Stimulated activated naive CD4-positive, alpha-beta T cell (primary cell): ENCODE results near the gene PFKFB2.
"Not testable (repeated sequence)": the region's sequence is repeated elsewhere in the genome, so short reads cannot be mapped to it uniquely, and the experiment has no call there.

ENCODE experiments used
- DNase-seq, 6 experiments: peaks; one replicate each; lab custom pipeline; 2025; lab: John Stamatoyannopoulos, UW

PFKFB2 gene

GRCh38 chr1:207039380-207040180 is 13.5 kb upstream of the PFKFB2 start:
- DNase-seq, result no peak

GRCh38 chr1:207040181-207040533 is 12.9 kb upstream of the PFKFB2 start:
- DNase-seq, result no peak

DNA sequence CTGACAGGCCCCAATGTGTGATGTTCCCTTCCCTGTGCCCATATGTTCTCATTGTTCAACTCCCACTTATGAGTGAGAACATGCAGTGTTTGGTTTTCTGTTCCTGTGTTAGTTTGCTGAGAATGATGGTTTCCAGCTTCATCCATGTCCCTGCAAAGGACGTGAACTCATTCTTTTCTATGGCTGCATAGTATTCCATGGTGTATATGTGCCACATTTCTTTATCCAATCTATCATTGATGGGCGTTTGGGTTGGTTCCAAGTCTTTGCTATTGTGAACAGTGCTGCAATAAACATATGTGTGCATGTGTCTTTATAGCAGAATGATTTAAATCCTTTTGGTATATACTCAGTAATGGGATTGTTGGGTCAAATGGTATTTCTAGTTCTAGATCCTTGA is 11.7 kb upstream of the PFKFB2 start:
- not testable (repeated sequence) for DNase-seq

DNA sequence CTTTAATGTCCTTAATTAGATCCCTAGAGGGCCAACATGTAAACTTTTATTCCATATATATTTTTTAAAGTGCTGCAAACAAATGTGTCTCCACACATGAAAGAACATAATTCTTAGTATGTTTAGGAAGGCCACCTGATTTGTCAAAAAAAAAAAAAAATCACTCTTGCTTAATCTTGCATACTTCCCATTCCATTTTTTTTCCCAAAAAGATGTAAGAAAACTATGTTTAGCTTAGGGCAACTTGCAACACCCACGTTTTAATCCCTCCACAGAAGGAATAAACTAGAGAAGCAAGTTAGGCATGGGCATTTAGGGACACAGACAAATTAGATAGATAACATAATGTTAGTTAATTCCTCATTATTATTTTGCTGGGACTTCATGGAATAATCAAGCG is 7.6 kb upstream of the PFKFB2 start:
- no peak for DNase-seq

DNA sequence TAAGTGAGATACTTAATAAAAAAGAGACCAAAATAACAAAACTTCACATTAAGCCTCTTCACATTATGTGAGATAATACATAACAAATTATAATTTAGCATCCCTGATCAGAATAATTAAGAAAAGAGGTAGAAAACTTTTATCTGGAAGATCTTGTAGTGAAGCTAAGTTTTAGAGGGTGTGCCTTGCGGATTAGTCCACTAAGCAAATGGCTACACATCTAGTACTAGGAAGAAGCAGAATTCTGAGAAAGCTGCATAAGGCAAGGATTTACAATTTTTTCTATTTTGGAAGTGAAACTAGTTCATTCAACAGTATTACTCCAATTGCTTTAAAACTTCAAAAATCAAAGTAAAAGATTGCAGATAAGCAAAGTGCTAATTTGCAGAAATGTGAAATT is 5.6 kb upstream of the PFKFB2 start:
- DNase-seq, result no peak

- DNase-seq, result no peak
Observed at GRCh38 chr1:207048041-207048440, 5.0 kb upstream of the PFKFB2 start.

DNA sequence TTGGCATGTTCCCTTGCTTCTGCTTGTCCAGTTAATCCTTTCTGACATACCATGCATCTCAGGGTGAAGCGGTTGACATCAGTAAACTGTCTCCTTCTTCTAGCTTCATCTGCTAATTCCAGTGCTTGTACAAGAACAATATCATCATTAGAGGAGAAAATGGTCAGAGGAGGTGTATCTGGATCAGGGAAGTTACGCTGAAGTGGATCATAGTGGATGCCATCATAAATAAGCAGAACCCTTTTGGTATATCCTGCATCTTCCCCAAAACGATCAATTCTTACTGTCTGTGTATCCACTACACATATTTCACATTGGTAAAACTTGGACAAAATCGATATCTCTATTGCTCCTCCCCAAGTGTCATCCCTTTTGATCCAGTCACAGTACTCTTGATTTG is 4.0 kb upstream of the PFKFB2 start:
- DNase-seq, result no peak

GRCh38 chr1:207049514-207049913 is 3.6 kb upstream of the PFKFB2 start:
- DNase-seq, result no peak

DNA sequence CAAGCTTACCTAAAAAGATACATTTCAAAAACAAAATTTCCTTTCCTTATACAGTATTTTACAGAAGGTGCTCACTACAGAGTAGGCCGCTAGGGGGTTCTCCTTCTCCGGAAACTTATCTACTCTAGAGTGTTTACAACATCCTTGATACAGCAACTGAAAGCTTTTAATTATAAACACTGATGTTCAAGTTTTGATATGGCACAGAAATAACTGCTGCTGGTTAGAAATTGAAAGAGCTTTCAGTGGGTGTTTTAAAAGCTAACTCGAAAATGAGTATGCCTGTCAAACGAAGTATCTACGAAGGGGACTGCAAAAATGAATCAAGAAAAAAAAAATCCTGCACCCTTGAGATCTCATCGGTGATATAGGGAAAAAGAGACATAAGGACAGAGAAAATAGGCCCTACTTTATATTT is 3.1 kb upstream of the PFKFB2 start:
- DNase-seq, result peak in 5 of 6 experiments; percentile 19 to 67 (median 53)

GRCh38 chr1:207050480-207051190 is 2.4 kb upstream of the PFKFB2 start:
- DNase-seq, result peak; percentile 68 to 88 (median 84)

DNA sequence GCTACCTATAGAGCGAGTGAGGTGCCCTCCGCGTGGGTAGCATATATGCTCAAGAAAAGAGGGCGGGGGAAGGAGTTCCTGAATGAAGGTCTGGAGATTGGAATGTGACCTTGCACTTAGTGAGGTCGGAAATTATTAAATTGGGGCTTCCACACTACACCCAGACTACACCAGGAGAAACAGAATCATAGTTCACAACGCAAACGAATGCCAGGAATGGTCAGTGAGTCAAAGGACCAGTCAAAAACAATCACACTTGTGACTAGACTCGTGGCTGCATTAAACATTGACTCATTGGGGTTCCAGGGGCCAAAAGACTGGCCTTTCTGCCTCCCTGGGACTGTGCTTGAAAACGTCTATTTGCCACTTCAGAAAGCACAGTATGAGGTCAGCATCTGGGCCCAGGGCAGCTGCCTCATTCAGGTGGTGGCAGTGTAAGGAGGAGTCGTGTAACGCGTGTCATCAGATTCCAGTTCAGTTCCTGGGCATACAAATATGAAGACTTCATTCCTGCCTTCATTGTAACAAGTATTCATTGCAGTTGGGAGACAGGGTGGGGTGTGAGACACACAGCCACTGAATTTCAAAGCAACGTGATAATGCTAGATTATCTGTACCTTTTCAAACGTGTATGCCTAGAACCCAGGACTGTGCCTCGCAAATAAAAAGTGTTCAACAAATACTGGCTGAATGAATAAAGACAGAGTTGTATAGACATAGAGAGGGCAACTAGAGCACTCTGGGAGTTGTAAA is 1.7 kb upstream of the PFKFB2 start, which contains the start of gene YOD1:
YOD1 (minus strand) TSS at position 18 of the 753 bp plus-strand sequence. CDS start 178 bp downstream, outside the sequence.
- DNase-seq, result peak in 1 of 6 experiments; percentile 26

DNA sequence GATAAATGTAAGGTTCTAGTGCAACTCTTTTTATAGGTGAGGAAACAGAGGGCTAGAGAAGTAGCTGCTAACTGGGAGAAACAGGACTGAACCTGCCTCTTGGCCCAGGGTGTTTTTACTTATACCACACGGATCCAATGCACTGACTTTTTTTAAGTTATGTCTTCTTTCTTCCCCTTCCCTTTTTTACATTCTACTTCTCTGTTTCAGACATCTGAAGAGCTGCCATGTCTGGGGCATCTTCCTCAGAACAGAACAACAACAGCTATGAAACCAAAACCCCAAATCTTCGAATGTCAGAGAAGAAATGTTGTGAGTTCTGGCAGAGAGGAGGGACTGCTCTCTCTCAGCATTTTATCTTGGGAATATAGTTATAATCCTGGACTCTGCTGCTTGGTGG is 1.4 kb downstream of the PFKFB2 start:
- DNase-seq, result no peak

GRCh38 chr1:207055386-207056001 is 2.4 kb downstream of the PFKFB2 start:
- DNase-seq, result no peak

DNA sequence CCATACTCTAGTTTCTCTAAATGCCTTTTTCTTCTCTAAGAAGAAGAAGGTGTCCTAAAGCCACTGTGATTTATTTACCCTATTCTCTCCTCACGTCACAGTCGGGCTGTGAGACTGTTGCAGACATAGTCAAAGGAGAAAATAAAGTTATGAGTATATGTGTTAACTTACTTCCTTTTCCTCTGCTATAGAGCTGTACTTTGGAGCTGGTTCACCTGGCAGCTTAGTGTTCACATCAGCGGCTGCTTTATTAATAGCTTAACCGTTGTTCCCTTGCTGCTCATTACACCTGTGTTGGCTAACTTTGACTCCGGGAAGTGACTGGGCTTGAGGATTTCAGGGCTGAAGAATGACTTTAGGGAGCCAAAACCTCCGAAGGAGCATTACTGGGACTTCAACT is 3.6 kb downstream of the PFKFB2 start:
- DNase-seq, result no peak

GRCh38 chr1:207058252-207058651 is 5.2 kb downstream of the PFKFB2 start:
- no peak for DNase-seq

GRCh38 chr1:207058878-207059867 is 6.1 kb downstream of the PFKFB2 start:
- DNase-seq, result no peak

GRCh38 chr1:207059881-207060280 is 6.8 kb downstream of the PFKFB2 start:
- no peak for DNase-seq

DNA sequence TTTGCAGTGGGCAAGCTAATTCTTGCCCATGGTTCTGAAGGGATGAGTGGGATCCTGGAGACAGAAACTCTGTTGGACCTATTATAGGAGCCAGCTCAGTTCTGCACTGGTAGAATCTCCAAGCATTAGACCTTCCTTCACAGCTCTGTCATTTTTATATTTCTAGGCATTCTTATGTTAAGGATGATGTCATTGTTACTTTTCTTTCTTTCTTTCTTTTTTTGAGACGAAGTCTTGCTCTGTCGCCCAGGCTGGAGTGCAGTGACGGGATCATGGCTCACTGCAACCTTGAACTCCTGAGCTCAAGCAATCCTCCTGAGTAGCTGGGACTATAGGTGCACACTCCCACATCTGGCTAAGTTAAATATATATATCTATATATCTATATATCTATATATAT is 7.5 kb downstream of the PFKFB2 start:
- no peak for DNase-seq

DNA sequence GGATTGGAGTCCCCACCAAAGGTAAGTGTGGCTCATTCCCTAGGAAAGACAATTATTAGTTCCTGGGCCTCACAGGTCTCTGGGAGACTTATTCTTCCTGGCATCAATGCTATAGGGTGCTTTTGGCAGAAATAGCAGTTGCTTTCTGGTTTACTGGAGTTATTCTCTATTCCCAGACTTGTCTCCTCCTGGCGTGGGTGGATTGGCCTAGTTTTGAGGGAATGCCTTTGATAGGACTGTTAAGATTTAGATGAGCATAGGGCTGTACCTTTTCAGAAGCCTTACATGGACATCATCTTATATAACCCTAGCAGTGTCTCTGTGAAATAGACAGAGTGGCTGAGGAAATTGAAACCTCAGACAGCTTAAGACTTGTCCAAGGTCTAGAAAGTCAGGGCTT is 9.0 kb downstream of the PFKFB2 start:
- DNase-seq, result no peak

DNA sequence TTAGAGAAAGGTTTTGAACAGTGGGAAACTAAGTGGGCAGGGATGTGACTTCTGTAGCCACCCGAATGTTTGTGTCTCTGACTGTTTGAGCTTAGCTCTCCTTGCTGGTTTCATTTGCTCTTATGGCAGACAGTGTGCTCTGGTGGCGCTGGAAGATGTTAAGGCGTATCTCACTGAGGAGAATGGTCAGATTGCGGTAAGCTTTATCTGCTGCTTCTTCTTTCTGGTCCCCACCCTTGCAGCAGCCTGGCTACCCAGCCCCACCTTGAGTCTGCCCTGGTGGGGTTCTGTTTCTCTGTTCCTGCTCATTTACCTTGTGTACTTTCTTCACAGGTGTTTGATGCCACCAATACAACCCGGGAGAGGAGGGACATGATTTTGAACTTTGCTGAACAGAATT is 9.9 kb downstream of the PFKFB2 start:
- no peak for DNase-seq

GRCh38 chr1:207064561-207064960 is 11.5 kb downstream of the PFKFB2 start:
- DNase-seq, result no peak
